Middle frontal gyrus (tissue), 1 donor: ENCODE data around the gene SINHCAF.
"Not testable (repeated sequence)": the region's sequence is repeated elsewhere in the genome, so short reads cannot be mapped to it uniquely, and the experiment has no call there.

Experiments
- DNase-seq: peaks from one replicate; pipeline ENCODE4 v3.0.0-alpha.2; 2015; ENCODE audit warnings: low spot score; ENCODE audit errors: extremely low spot score

The SINHCAF gene

GRCh38 chr12:31265722-31266121 lies 60.2 kb downstream of the SINHCAF start:
- no peak for DNase-seq

DNA sequence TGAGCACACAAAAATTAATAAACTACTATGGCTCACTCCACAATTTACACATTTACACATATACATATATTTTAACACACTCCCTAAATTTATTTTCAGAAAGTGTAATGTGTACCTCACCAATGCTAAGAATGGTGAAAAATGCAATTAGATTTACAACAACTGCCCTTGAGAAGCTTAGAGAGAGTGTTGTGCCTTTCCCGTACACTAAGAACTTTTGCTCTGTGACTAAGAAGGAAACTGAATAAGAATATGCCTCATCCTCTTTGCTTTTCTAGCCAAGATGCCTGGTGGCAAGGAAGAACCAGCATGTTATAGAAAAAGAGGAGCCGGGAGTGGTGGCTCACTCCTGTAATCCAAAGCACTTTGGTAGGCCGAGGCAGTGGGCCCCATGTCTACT lies 62.3 kb downstream of the SINHCAF start:
- no peak for DNase-seq

DNA sequence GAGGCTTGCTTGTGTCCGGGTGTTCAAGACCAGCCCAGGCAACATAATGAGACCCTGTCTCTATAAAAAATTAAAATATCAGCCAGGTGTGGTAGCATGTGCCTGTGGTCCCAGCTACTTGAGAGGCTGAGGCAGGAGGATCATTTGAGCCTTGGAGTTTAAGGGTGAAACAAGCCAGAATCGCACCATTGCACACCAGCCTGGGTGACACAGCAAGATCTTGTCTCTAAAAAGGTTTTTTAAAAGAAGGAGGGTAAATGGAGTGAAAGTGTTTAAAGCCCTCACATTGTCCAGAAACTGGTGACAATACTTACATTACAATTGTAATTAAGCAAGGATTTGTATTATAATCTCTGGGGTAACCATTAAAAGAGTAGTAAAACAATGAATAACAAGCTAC lies 64.2 kb downstream of the SINHCAF start:
- no peak for DNase-seq

DNA sequence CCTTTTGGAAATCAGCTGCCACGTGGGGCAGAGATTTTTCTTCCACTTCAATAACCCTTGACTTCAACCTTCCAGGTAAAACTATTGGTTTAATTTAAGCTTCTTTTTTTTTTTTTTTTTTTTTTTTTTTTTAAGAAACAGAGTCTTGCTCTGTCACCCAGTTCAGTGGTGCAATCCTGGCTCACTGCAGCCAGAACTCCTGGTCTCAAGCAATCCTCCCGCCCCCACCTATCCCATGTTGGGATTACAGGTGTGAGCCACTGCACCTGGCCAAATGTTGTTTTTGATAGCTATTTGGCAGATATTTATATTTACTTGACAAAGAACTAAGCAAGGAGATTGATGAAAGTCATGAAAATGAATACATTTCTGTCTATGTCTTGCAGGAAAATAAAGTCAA lies 65.1 kb downstream of the SINHCAF start:
- no peak for DNase-seq

- DNase-seq = no peak
Measured at GRCh38 chr12:31259136-31259886, 66.6 kb downstream of the SINHCAF start.

DNA sequence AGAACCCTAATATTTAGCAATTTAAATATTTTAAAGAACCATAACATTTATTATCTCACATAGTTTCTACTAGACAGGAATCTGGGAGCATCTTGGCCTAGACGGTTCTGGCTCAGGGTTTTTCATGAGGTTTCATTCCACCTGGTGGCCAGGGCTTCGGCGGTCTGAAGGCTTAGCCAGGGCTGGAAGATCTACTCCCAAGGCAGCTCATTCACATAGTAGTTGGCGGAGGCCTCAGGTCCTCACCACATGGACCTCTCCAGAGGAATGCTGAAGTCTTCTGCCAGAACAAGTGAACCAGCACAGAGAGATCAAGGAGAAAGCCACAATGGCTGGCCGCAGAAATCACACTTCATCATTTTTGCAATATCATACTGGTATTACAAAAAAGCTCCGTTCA lies 68.2 kb downstream of the SINHCAF start:
- DNase-seq = no peak

GRCh38 chr12:31251707-31252611 lies 74.0 kb downstream of the SINHCAF start:
- DNase-seq = not testable (repeated sequence)

- DNase-seq = no peak
Measured at GRCh38 chr12:31250179-31250578, 75.8 kb downstream of the SINHCAF start.

GRCh38 chr12:31249356-31249755 lies 76.6 kb downstream of the SINHCAF start:
- no peak for DNase-seq

DNA sequence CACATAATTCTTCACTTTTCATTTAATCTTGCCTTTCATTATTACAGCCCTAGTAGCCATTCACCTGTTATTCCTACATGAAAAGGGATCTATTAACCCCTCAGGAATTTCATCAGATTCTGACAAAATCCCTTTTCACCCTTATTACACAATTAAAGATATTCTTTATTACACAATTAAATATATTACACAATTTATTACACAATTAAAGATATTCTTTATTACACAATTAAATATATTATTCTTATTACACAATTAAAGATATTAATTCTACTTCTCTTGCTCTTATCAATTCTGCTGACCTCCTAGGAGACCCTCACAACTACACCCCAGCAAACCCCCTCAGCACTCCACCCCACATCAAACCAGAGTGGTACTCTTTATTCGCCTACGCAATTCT lies 77.1 kb downstream of the SINHCAF start:
- DNase-seq = no peak

DNA sequence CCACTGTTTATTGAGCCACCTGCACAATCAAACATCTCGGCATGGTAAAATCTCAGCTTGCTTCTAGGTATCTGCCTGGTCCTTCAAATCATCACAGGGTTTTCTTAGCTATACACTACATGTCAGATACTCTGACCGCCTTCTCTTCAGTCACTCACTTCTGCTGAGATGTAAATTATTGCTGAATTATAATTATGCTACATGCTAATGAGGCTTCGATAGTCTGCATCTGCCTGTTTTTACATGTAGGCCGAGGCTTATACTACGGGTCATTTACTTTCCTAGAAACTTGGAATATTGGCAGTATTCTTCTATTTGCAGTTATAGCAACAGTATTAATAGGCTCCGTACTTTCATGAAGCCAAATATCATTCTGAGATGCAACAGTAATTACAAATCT lies 77.6 kb downstream of the SINHCAF start:
- no peak for DNase-seq

GRCh38 chr12:31246470-31246850 lies 79.5 kb downstream of the SINHCAF start:
- no peak for DNase-seq

- no peak for DNase-seq
Measured at GRCh38 chr12:31245822-31246469, 80.0 kb downstream of the SINHCAF start.

GRCh38 chr12:31242418-31242817 lies 83.5 kb downstream of the SINHCAF start:
- DNase-seq = not testable (repeated sequence)

DNA sequence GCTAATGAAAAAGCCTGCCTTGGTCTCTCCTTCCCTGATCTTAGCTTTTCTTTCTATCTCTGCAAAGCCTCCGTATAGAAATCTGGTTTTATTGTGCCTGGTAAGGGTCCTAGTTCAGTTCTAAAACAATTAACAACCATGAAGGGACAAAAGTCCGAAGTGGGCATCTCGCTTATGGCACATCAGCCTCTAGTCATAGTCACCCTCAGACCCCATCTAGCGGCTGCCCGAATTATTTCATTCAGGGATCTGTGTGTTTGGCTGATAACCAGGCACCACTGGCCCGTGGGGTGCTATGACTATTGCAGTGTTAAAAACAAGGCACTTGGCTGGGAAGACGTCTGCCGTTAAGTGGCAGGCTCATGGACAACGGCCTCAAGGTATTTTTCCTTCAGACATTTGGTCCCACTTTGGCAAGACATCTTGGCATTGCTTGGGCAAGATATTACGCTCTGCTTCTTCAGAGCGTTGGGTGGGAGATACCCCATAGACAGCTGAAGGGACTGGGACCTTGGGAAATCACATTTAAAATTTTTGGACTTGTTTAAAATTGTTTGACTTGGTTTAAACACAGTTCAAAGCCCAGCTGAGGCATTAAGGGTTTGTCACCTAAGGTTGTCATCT lies 87.1 kb downstream of the SINHCAF start:
- peak; percentile 56 for DNase-seq

DNA sequence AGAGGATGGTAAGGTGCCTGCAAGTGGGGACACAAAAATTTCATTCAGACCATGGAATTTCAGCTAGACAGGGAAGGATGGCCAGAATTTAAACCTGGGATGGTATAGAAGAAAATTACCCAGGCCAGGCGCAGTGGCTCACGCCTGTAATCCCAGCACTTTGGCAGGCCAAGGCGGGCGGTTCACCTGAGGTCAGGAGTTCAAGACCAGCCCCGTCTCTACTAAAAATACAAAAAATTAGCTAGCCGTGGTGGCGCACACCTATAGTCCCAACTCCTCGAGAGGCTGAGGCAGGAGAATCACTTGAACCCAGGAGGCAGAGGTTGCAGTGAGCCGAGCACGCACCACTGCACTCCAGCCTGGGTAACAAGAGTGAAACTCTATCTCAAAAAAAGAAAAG lies 87.6 kb downstream of the SINHCAF start:
- DNase-seq = not testable (repeated sequence)

DNA sequence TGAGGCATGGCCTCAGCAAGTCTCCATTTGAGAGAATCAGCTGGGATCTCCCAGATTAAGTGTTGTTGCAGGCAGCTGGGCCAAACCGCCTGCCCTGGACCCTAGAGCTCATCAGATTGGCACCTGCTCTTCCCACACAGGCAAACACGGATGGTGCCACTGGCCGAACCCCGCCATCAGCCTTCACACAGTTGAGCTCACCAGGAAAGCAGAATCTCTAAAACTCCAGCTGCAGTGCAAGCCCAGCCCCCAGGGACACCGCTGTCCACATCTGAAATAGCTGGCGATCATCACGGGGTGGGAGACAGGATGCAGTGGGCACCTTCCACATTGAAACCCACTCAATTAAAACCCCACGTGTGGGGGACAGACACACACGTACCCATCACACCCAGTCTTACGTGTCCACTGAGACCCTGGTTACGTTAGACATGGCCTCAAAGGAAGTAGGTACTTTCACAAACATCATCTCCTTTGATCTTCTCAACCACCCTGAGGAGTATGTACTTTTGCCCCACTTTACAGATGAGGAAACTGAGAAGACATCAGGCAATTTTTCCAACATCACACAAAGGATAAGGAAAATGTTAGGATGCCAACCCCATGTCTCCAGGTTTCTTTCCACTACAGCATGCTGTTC lies 88.8 kb downstream of the SINHCAF start:
- no peak for DNase-seq

GRCh38 chr12:31235868-31236395 lies 90.0 kb downstream of the SINHCAF start:
- DNase-seq = no peak

DNA sequence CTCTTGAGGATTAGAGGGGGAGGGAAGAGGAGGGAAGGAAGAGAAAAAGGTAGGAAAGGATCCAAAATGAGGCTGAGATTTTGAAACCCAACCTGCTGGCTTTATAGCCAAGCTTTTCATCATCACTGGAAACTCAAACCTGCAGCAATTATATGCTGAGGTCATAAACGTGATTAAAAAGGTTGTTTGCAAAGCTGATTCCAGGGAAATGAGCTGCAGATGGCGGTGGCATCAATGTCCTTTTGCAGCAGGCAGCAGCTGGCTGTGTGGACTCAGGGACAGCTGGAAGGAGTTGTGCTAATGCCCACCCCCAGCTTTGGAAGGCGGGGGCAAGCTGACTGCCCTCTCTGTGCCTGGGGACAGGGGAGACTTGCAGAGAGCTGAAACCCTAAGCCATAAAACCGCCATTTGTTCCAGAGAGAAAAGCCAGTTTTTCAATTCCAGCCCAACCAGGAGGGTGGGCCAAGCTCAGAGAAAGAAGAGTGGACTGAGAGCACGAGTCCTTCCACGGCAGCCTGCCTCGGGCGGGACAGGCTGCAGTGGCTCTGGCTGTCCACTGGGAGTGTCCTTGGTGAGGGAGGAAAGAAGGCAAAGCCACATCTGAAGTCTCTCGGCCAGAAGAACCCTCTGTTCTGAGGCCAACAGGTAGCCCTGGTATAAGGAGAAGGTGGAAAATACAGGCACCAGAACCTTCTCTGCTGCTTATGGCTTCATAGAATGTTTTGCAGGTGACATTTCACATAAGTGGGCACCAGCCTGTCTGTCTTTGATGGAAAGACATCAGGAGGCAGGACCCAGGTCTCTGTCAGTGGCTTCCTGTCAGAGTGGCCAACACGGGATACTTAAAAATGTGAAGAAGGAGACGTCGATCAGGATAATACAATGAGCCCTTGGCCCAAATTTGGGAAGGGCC lies 90.7 kb downstream of the SINHCAF start:
- DNase-seq = no peak
